ENCODE measurements around the gene MAN1A2.

GRCh38 chr1:117577191-117577885 lies 210.1 kb downstream of the MAN1A2 start:
- TF ChIP-seq CTCF (IDR thresholded peaks at IDR 0.05; ENCODE audit: low read depth, low read length, poor library complexity, severe bottlenecking) = no peak
- TF ChIP-seq EZH2phosphoT487 (IDR thresholded peaks at IDR 0.05; ENCODE audit: borderline replicate concordance, low read length) = no peak
